Suppressor macrophage treated with lipopolysaccharide for 4 hours (primary cell): Measurements from ENCODE around the gene SPOCK3.
"Not testable (repeated sequence)": the region's sequence is repeated elsewhere in the genome, so short reads cannot be mapped to it uniquely, and the experiment has no call there.

Experiments
- DNase-seq: peaks from one replicate; pipeline ENCODE4 v3.0.0-alpha.2; 2020

Gene SPOCK3

DNA sequence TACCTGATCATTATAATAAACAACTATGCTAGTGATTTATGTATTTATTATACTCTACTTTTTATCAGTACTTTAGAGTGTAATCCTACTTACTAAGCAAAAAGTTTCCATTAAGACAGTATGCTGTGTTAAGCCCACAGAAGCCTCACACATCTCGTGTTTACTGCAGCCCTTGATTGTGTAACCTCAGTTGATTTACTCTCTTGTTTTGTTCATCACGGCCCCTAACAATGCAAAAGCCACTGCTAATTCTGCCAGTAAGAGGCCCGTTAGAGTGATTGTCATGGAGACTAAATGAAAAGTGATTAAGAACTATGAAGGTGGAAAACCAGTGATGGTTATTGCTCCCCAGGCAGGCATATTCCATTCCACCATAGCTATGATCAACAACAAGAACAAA lies 436.2 kb downstream of the SPOCK3 start:
- DNase-seq, result no peak

DNA sequence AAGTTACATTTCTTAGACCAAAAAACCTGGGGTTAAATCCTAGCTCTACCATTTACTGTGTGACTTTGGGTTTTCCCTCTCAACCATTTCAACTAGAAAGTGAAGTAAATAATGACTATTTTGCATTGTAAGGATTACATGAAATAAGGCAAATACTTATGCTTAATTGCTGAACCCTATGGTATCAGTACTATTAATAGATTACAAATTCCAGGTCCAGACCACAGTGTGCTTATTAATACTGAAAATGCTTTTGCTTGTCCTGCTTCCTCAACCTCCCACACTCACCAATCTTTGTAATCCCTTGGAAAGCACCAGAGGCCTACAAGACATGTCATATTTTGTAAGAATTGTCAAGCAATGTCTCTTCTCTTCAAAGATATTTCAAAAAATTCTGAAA lies 456.5 kb downstream of the SPOCK3 start:
- no peak for DNase-seq

DNA sequence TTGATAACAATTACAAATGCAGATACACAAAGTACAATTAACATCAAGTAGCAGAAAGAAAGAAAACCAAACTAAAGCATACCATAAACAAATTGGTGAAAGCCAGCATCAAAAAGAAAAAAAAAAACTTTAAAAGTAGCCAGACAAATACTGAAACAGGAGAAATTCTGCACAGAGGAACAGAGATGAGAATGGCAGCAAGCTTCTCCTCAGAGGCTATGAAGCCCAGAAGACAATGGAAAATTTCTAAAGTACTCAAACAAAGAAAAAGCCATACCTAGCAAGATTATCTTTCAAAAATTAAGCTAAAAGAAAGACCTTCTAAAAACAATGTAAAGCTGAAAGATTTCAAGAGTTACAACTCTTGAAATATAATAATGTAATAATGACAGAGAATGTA lies 471.3 kb downstream of the SPOCK3 start:
- DNase-seq, result no peak

DNA sequence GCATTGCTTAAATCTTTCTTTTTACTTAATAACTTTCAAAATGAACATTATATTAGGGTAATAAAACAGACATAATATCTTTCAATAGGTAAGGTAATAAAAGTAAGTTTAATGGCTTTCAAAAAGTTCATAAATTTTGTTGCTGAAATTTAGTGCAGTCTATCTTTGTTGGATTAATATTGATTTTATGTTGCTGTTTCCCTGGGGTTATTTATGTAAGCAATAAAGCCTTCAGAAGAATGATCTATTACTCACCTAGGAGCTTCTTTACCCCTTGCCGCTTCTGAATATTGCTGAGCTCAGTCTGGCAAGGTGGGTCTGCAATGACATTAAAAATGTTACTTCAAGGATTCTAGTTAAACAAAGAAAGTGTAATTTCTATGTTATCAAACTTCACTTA lies 492.6 kb downstream of the SPOCK3 start:
- DNase-seq, result no peak

DNA sequence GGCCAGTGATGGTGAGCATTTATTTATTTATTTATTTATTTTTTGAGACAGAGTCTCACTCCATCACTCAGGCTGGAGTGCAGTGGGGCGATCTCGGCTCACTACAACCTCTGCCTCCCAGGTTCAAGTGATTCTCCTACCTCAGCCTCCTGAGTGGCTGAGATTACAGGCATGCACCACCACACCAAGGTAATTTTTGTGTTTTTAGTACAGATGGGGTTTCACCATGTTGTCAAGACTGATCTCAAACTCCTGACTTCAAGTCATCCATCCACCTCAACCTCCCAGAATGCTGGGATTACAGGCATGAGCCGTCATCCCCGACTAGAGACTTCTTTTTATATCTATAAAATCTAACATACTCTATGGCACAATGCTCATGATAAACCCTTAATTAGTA lies 495.1 kb downstream of the SPOCK3 start:
- not testable (repeated sequence) for DNase-seq

DNA sequence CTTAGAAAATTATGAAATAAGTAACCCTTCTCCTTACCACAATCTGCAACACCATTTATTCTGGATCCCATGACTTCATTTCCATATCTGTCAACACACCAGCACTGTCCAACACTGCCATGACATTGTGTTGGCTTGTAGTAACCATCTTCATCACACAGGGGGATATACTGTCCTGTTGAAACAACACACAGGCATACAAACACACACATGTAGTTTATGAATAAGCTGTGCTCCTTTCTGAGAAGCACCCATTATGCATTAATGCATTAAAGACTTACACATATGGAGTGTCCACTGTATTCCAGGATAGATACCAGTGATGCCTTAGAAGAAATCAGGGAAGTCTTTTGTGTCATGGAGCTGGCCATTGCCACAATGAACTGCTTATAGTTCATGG lies 496.9 kb downstream of the SPOCK3 start:
- DNase-seq, result no peak

DNA sequence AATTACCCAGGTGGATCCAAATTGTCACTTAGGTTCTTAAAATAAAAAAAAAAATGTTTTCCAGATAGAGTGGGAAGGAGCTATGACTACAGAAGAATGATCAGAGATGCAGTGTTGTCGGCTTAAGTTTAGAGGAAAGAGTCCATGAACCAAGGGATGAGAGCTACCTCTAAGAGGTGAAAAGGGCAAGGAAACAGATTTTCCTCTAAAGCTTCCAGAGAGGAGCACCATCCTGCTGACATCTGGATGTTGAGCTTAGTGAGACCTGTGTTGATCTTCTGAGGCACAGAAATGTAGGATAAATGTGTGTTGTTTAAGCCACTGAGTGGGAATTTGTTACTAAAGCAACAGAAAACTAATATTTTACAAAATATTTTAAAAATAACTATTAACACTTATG lies 498.7 kb downstream of the SPOCK3 start:
- DNase-seq, result no peak

DNA sequence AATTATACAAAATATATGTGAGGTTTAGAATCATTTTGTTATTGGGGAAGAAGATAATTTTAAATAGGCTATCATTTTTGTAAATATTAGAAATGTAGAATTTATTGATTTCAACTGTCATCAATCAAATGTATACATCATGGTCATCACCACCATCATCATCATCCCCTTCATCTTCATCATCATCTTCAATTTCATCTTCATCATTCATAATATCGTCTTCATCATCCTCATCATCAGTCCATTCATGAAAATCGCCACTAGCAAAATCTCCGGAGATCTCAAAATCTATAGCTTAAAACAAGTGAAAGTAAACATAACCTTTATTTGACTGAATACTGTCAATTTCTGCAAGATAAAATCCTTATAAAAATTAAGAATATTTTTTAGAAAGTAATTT lies 499.5 kb downstream of the SPOCK3 start:
- no peak for DNase-seq

DNA sequence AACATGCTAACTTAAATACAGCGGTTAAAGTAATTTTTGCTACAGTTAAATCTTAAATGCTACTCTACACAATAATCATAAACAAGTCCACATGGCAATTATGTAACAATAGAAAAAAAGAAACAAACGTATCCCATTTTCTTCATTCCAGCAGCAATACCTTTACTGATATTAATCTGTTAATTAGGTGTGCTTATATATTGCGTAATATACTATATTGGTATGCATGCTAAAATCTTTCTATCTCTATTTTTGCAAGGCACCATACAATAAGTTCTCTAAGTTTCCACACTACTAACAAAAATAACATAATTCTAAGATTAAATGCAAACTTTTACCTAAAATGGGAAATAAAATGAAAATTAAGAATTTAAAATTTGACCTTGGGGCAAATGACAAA lies 500.6 kb downstream of the SPOCK3 start:
- DNase-seq, result no peak

DNA sequence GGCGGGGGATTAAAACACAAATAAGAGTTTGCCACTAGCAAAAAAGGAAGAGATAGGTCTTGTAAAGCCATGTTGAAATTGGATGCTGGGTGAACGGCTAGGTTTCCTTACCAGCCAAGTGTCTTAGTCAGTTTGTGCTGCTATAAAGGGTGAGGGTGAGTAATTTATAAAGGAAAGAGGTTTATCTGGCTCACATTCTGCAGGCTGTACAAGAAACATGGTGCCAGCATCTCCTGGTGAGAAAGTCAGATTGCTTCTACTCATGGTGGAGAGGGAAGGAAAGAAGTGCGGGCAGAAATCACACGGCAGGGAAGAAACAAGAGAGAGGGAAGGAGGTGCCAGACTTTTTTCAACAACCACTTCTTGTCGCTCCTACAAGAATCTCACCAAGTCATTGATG lies 507.5 kb downstream of the SPOCK3 start:
- no peak for DNase-seq

DNA sequence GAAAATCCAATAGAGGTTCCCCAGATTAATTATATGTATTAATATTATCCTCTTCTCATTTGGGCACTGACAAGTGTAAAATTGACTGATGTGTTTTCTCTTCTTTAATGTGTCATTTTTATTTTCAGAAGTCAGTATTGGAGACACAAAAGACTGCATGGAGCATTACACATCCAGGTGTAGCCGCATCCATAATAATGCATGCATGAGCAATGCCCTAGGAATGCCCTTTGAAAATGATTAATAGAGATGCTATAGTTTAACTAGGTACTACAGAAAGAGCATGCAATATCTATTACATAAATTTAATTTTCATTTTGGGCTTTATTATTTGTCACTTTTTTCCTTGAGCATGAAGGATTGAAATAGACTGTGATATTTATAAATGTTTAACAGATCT lies 509.9 kb downstream of the SPOCK3 start:
- no peak for DNase-seq

DNA sequence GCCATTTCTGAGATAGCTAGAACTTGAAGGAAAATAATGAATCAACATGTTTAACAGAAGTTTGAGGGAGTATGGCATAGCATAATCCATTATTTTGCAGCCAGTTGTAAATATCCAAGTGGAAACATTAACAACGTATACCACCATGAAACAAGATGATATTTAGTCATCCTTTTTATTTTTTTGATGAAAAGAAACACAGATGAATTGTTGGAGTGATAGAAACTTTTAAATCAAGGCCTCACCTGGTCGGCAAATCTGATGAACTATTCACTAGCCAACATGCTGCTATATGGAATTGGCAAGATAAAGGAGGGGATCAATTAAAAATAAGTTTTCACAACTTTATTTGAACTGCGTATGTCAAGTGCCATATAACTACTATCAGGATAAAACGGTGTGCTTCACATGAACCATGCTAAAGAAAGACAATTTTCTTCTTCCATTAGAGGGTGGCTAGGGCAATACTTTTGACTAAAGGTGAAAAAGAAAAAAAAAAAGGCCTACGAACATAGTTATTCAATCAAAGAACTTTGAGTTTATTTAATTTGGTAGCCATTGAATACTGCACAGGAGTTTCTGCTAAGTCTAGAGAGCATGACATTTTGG lies 510.7 kb downstream of the SPOCK3 start:
- no peak for DNase-seq

DNA sequence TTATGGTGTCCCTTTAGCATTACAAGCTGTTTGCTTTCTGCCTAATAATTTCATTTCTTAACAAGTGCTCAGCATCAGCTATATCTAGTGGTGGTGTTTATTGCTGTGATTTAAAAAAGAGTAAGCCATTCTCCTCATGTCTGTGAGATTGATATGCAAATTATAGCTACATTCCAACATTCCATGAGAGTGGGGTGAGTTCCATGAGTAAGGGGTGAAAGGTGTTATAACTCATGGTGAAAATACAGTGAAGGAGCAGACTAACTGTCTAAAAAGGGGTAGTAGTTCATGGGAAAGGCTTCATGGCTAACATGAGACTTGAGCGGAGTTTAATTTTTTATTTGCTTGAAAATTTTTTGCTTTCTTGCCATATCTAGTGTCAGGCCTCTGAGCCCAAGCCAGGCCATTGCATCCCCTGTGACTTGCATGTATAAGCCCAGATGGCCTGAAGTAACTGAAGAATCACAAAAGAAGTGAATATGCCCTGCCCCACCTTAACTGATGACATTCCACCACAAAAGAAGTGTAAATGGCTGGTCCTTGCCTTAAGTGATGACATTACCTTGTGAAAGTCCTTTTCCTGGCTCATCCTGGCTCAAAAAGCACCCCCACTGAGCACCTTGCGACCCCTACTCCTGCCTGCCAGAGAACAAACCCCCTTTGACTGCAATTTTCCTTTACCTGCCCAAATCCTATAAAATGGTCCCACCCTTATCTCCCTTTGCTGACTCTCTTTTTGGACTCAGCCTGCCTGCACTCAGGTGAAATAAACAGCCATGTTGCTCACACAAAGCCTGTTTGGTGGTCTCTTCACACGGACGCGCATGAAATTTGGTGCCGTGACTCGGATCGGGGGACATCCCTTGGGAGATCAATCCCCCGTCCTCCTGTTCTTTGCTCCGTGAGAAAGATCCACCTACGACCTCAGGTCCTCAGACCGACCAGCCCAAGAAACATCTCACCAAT lies 518.3 kb downstream of the SPOCK3 start:
- DNase-seq, result not testable (repeated sequence)

DNA sequence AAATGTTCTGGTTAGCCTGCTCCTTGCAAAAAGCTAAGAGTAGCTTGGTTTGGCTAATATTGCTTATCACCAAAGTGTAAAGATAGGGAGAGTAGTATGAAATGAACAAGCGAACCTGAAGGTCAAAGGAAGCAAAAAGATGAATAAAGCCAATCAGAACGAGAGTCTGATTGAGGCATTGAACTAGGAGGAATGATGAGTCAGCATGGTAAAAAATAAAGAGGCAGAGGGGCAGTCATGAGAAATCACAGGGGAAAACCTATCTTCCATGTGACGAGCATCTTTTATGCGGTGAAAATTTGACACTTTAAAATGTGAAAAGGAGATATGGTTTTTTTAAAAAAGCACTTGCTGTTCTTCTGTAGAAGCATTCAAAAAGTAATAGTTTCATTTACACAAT lies 533.7 kb downstream of the SPOCK3 start:
- no peak for DNase-seq

DNA sequence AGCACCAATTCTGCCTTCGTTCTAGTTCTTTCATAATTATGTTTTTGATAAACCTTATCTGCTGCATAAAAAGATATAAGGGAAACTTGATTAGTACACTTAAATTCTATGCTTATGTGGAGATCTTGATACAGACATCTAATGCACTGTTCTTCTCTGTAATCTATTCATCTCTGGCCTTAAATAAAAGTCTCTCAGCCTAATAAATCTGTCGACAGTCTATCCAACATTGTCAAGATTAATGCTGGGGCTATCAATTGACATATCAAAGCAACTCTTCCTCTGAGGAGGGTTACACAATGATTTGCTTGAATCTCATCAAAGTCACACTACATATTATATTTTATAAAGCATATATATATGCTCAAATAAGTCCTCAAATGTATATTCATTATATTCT lies 545.5 kb downstream of the SPOCK3 start:
- no peak for DNase-seq

DNA sequence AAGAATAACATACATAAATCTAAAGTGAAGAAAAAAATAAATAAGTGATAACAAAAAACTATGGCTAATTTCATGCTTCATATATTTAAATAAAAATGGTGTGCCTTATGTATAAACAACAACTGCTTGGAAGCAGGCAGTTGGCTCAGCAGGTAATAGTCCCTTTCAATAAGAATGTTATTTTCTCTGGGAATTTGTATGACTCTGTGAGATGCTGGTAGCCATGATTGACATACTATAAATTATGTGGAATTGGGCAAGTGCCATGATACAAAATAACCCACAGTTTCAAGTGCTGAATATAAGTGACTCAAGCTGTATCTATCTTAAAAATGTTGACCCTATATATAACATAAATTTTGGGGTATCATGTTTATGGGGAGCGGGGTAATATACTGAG lies 546.5 kb downstream of the SPOCK3 start:
- DNase-seq, result no peak
